HG02759 (cell line): ENCODE measurements around the gene RABL2B.

Experiments used
- ATAC-seq: cut with Tn5 transposase; IDR thresholded peaks from one replicate; pipeline ENCODE4 v1.9.1; 2021; ENCODE audit warnings: mild to moderate bottlenecking, moderate library complexity; ENCODE audit not compliant: unreplicated experiment

RABL2B gene

GRCh38 chr22:50723991-50724390 is 59.4 kb downstream of the RABL2B start:
- ATAC-seq = no peak

- no peak for ATAC-seq
These were observed 60.6 kb downstream of the RABL2B start for GRCh38 chr22:50722716-50723428.

- no peak for ATAC-seq
These were observed 61.3 kb downstream of the RABL2B start for GRCh38 chr22:50722048-50722701.

GRCh38 chr22:50721257-50721844 is 62.1 kb downstream of the RABL2B start:
- no peak for ATAC-seq

- no peak for ATAC-seq
These were observed 62.9 kb downstream of the RABL2B start for GRCh38 chr22:50720301-50721256.

- no peak for ATAC-seq
These were observed 63.6 kb downstream of the RABL2B start for GRCh38 chr22:50719814-50720300.

GRCh38 chr22:50718352-50718709 is 65.1 kb downstream of the RABL2B start:
- no peak for ATAC-seq

GRCh38 chr22:50717709-50718351 is 65.6 kb downstream of the RABL2B start:
- ATAC-seq = no peak
